NCI-H345 treated with DMSO at 0.1 percent for 48 hours (cell line): ENCODE measurements around the gene USP43.
"Not testable (repeated sequence)": the region's sequence is repeated elsewhere in the genome, so short reads cannot be mapped to it uniquely, and the experiment has no call there.

Experiments
- DNase-seq: peaks from one replicate; lab custom pipeline; 2025; ENCODE audit not compliant: unreplicated experiment; lab: John Stamatoyannopoulos, UW

Gene USP43

GRCh38 chr17:9663511-9663910, 18.2 kb downstream of the USP43 start:
- DNase-seq: not testable (repeated sequence)

- no peak for DNase-seq
Observed at GRCh38 chr17:9666461-9667050, 21.2 kb downstream of the USP43 start.

- no peak for DNase-seq
Observed at GRCh38 chr17:9668517-9668916, 23.2 kb downstream of the USP43 start.

GRCh38 chr17:9669551-9670008, 24.3 kb downstream of the USP43 start:
- no peak for DNase-seq

GRCh38 chr17:9670596-9670995, 25.3 kb downstream of the USP43 start:
- no peak for DNase-seq

- no peak for DNase-seq
Observed at GRCh38 chr17:9671559-9671958, 26.2 kb downstream of the USP43 start.

- no peak for DNase-seq
Observed at GRCh38 chr17:9672266-9672665, 26.9 kb downstream of the USP43 start.

GRCh38 chr17:9672691-9673090, 27.4 kb downstream of the USP43 start:
- DNase-seq: no peak

GRCh38 chr17:9676084-9676483, 30.8 kb downstream of the USP43 start:
- DNase-seq: no peak

GRCh38 chr17:9676820-9677310, 31.5 kb downstream of the USP43 start:
- DNase-seq: no peak

GRCh38 chr17:9677411-9677810, 32.1 kb downstream of the USP43 start:
- DNase-seq: no peak

- DNase-seq: no peak
Observed at GRCh38 chr17:9677896-9678295, 32.6 kb downstream of the USP43 start.

- no peak for DNase-seq
Observed at GRCh38 chr17:9684955-9685621, 39.8 kb downstream of the USP43 start.

- DNase-seq: no peak
Observed at GRCh38 chr17:9693755-9694154, 48.4 kb downstream of the USP43 start.

GRCh38 chr17:9696279-9697044, 51.1 kb downstream of the USP43 start:
- DNase-seq: no peak

- no peak for DNase-seq
Observed at GRCh38 chr17:9700136-9700535, 54.8 kb downstream of the USP43 start.

- DNase-seq: no peak
Observed at GRCh38 chr17:9700754-9701476, 55.6 kb downstream of the USP43 start.

GRCh38 chr17:9702482-9702881, 57.2 kb downstream of the USP43 start:
- DNase-seq: no peak

- DNase-seq: peak; percentile 36
Observed at GRCh38 chr17:9702914-9703780, 57.8 kb downstream of the USP43 start.

- DNase-seq: no peak
Observed at GRCh38 chr17:9703781-9704082, 58.4 kb downstream of the USP43 start.

GRCh38 chr17:9705745-9706144, 60.4 kb downstream of the USP43 start:
- DNase-seq: no peak
